ENCODE results near the gene CACNA2D4.
"Not testable (repeated sequence)": the region's sequence is repeated elsewhere in the genome, so short reads cannot be mapped to it uniquely, and the experiment has no call there.

CACNA2D4 gene

DNA sequence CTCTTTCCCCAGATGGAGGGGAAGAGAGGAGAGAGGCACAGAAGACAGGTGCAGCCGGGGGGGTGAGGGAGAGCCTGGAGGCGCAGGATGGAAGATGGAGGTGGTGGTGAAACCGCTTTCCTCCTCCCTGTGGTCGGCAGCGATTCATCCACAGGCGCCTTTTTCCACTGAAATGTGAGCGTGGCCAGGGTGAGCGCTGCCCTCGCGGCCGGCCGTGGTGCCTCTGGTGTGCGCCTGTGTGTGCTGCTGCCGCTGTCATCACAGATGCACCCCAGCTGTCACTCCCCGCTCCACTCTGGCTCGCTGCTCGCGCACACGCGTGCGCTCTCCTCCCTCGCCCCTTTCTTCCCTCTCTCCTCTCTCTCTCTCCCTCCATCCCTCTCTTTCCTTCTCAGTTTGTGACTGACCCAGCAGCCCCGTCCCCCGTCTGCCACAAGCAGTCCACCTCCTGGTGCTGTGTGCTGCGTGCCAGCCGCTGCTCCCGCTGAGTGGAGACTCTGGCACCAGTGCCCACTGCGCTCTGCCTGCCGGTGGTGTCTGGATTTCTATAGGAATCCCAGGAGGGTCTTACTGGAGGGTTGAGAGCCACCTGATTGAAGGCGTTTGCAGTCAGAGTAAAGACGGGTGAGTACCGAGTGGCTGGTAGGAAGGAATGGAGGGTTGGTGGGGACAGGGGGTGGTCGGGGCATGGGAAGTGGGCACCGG is 98.1 kb downstream of the CACNA2D4 start, which contains the start of gene LRTM2:
Gene LRTM2 (plus strand): TSS at position 375 of the 705 bp plus-strand sequence. CDS start 7,584 bp downstream, outside the sequence.
- peak in 10 of 51 donors; percentile 9 to 55 (median 31) for DNase-seq

- no peak for DNase-seq
These were observed 98.9 kb downstream of the CACNA2D4 start for GRCh38 chr12:1819571-1819970.

DNA sequence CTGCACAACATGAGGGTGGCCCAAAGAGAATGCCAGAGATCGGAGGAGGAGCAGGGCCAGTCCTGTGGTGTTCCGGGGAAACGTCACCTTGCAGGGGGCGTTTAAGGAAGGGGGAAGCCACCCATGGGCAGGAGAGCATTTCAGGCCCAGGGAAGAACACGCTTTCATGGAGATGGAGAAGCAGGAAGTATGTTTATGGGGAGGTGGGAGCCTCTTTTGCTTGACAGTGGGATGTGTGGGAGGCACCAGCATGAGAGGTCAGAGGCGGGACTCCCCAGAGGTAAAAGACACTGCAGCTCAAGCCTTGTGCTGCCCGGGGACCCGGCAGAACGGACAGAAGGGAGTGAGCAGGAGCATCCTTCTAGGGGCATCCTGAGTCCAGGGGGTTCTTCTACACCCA is 99.4 kb downstream of the CACNA2D4 start:
- DNase-seq = no peak

- DNase-seq = not testable (repeated sequence)
These were observed 100.5 kb downstream of the CACNA2D4 start for GRCh38 chr12:1817928-1818327.

GRCh38 chr12:1816730-1817348 is 101.6 kb downstream of the CACNA2D4 start:
- DNase-seq = no peak

GRCh38 chr12:1815814-1816729 is 102.4 kb downstream of the CACNA2D4 start:
- DNase-seq = no peak

GRCh38 chr12:1815108-1815507 is 103.3 kb downstream of the CACNA2D4 start:
- no peak for DNase-seq

DNA sequence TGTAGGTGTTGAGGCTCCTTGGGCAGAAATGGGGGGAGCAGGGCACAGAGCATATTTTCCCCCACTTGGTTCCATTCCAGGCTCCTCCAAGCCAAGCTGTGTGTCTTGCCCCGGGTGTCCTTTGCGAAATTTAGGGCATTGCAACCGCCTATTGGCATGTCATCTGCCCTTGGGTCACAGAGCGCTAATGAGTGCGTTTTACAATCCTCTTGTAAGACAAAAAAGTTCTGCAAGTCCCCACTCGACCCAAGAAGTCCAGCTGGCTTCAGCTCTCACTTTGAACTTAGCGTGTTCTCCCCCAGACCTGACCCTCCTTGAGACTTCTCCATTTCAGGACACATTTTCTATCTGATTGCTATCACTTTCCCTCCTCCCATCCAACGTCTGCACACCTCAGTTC is 104.2 kb downstream of the CACNA2D4 start:
- no peak for DNase-seq

GRCh38 chr12:1812650-1813302 is 105.7 kb downstream of the CACNA2D4 start:
- peak in 4 of 51 donors; percentile 12 to 34 (median 18) for DNase-seq

DNA sequence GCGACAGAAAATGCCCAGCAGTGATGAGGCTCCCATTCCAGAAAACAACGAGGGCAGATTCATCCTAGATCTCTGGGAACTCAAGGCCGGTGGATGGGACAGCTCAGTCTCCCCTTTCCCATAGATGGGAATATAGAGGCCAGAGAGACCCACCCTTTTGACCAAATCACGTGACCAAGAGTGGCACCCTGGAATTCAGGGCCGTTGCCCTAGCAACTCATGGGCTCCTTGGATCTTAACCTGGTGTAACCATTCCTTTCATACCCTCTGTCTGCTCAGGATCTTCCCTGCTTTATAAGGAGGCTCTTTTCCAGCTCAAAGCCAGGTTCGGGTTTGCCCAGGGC is 106.5 kb downstream of the CACNA2D4 start:
- DNase-seq = no peak

DNA sequence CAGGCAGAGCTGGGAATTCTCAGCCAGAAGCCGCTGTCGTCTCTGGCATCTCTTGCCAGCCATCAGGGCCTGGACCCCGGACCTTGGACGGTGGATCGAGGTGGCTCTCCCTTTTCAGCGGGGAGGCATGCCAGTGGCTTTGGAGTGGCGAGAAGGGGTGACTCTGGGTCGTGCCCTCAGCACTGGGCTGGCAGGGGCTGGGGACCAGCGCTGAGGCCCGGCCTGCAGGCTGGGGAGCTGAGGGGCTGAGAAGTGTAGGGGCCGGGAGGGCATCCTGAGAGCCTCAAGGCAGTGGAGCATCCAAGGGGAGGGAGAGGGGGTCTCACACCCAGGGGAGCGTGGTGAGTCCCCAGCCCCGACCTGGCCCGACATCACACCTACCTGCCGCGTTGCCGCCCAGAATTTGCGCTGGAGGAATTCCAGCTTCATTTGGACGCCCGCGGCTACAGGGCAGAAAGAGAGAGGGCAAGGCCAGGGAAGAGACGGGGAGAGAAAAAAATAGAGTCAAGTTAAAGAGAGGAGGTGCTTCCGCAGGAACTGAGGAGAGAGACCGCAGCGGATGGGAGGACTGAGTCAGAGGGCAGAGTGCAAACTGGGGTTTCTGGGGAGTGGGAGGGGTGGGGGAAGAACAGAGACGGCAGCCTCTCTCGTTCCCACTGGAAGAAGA is 107.0 kb downstream of the CACNA2D4 start:
- peak in 1 of 51 donors; percentile 31 for DNase-seq

- DNase-seq = no peak
These were observed 107.5 kb downstream of the CACNA2D4 start for GRCh38 chr12:1810931-1811280.

- no peak for DNase-seq
These were observed 108.1 kb downstream of the CACNA2D4 start for GRCh38 chr12:1810201-1810930.

DNA sequence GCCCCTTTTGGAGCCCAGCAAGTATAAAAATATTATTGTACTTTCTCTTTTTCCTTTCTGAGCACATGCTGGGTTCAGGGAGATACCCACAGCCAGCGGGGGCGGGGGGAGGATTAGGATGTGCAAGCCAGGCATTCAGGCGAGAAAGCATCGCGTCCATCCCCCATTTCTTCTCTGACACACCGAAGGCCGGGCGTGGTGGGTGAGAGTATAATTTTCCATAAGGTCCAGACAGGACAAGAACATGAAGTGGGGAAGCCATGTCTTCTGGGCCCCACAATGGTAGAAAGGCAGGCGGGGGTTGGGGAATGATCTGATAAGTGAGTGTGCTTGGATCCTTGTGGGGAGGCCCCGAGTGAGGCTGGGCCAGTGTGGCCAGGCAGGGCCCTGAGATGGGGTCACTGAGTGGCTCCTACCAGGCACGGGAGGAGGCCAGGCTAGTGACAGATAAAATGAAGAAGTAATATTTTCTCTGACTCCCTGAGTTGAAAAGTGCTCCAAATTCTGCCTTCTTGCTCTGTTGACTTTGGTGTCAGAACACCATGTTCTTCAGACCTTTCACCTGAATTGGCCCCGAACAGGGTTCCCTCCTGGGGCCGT is 108.8 kb downstream of the CACNA2D4 start:
- DNase-seq = no peak

DNA sequence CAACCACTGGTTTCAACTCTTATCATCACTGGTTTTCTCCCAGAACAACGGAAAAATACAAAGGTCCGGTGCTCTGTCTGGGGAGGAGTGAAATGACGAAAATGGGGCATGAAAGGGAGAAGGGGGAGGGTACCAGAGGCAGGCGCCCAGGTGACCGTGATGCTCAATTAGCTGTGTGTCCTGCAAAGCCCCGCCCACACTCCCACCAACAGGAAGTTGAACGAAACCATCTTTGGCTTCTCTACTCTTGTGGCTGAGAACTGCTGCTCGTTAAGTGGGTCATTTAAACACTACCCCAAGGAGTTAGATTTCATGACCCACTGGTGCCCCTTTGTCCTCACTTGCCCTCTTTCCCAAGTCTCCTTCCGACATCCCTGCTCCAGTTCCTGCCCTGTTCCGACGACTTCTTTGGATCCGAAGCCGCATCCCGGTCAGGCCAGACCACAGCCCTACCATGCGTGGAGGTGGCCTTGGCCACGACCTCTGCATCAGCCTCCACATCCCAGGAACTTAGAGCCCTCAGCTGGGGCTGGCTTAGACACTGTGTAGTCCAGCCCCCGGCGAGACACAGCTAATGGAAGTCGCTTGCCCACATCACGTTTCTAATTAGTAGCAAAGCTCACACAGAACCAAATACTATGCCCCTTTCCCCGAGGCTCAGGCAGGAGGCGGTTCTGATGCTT is 109.5 kb downstream of the CACNA2D4 start:
- DNase-seq = no peak

DNA sequence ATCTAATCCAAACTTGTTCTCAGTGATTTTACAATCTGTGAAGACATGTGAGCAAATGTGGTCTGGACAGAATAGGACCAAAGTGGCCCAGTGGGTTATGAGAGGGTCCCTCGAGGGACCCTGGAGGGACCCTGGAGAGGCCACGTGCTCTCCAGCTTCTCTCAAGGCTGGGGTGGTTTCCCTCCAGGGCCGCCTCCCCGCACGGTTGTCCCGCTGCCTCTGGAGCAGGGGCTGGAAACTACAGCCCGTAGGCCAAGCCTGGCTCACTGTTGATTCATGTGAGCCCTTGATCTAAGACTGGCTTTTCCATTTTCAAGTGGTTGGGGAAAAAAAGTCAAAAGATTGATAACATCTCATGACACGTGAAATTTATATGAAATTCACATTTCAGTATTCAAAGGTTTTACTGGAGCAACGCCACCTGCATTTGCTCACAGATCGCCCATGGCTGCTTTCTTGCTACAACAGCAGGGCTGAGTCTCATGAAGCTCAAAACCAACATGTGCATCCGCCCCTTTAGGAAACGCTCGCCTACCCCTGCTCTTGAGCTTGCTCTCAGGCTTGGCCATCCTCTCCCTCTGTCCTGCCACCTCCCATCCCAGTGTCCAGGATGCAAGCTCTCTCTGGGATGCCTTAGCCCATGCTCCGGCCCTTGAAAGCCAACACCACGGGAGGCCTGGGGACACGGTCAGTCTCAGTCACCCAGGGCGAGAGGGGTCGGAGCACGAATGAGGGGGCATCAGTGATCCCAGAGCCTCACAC is 110.2 kb downstream of the CACNA2D4 start:
- DNase-seq = no peak

DNA sequence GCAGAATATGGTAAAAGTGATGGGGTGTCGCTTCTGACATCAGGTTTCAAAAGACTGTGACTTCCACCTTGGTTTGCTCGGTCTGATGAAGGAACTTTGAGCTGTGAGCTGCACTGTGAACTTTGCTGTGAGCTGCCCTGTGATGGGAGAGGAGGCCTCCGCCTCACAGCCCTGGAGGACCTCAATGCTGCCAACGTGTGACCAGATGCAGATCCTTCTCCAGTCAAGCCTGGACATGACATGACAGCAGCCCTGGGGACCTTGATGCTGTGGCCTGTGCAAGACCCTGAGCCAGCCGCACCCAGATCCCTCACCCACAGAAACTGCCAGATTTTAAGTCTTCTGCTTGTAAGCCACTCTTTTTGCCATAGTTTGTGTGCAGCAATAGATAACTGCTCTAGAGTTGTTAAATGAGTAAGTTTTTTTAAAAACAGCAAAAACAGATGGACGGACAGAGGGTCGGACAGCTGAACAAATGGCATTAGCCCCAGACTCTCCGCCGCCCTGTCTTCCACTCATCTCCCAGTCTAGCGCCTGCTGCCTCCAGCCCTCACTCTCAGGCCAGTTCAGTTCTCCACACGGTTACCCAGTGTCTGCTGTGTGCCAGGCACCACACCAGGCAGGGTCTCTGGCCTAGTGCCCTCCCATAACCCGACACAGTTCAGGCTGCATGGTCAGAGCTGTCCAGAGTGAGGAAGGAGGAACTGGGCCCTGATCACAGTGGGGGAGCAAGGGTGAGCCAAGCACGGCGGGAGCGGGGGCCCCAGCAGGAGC is 111.2 kb downstream of the CACNA2D4 start:
- DNase-seq = no peak

All from hypothalamus (tissue), 51 donors.